GM20000 (cell line): ENCODE results near the gene SKOR1.

Experiments used
- DNase-seq: peaks from one replicate; pipeline ENCODE4 v3.0.0; 2012; ENCODE audit warnings: low spot score
- TF ChIP-seq, protein P1 (sequence below): IDR thresholded peaks from 2 replicates; pipeline ENCODE4 v1.5.1; 2012; ENCODE audit warnings: mild to moderate bottlenecking, control low read depth; ENCODE audit errors: extremely low read depth, missing control alignments

SKOR1 gene

DNA sequence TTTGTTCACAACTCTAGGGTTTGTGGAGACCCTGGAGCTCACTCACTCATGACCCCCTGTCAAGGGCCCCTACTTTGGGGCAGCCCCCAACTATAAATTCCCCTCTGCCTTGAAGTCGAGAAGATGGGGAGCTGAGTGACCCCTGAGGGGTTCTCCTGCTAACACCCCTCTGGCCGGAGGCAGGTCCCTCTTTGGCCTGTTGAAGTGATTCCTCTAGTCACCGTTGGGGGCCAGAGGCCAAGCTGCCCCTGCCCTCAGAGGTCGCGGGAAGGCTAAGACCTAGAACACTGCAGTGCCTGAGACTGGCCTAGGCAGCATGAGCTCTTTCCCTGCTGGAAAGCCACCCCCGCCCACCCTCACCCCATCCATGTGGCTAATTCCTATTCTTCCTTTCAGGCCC is 15.4 kb upstream of the SKOR1 start:
- TF ChIP-seq, protein P1, sequence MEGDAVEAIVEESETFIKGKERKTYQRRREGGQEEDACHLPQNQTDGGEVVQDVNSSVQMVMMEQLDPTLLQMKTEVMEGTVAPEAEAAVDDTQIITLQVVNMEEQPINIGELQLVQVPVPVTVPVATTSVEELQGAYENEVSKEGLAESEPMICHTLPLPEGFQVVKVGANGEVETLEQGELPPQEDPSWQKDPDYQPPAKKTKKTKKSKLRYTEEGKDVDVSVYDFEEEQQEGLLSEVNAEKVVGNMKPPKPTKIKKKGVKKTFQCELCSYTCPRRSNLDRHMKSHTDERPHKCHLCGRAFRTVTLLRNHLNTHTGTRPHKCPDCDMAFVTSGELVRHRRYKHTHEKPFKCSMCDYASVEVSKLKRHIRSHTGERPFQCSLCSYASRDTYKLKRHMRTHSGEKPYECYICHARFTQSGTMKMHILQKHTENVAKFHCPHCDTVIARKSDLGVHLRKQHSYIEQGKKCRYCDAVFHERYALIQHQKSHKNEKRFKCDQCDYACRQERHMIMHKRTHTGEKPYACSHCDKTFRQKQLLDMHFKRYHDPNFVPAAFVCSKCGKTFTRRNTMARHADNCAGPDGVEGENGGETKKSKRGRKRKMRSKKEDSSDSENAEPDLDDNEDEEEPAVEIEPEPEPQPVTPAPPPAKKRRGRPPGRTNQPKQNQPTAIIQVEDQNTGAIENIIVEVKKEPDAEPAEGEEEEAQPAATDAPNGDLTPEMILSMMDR: no peak
- no peak for DNase-seq

DNA sequence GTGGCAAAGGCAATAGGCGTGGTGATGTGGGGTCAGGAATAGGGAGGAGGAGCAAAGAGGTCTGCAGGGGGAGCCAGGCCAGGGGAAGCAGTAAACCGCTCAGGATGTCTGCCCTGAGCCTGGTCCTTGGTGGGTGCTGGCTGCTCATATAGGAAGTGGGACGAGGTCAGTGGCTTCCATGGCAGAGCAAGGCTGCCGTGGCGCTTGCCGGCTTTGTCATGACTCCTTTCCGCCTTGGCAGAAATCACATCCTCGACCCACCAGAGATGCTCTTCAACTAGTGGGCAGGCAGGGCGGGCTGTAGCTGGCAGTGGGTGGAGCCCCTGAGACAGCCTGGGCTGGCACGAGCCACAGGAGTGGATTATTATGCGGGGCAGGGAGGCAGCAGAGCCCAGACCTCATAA is 13.1 kb upstream of the SKOR1 start:
- TF ChIP-seq, protein P1: no peak
- DNase-seq: no peak

DNA sequence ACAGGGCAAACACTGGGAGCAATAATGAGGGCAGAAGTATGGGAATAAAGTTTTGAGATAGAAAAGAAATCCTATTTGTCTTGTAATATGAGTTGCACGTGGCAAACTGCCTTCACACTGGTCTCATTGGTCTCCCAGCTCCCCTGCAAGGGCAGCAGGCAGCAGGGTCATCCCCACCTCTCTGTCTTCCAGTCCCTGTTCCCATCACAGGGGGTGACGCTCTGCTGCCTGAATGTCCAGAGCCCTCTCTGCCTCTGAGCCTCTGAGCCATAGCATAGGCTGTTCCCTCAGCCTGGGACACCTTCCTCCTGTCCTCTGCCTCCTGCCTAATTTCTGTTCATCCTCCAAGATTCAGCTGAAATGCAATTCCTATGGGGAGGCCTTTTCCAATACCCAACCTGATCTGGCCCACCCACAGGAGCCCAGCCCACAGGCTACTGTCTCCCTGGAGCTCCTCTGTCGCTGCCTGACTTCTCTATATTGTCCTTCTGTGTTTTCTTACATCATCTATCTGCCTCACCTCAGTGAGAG is 12.1 kb upstream of the SKOR1 start:
- no peak for DNase-seq

DNA sequence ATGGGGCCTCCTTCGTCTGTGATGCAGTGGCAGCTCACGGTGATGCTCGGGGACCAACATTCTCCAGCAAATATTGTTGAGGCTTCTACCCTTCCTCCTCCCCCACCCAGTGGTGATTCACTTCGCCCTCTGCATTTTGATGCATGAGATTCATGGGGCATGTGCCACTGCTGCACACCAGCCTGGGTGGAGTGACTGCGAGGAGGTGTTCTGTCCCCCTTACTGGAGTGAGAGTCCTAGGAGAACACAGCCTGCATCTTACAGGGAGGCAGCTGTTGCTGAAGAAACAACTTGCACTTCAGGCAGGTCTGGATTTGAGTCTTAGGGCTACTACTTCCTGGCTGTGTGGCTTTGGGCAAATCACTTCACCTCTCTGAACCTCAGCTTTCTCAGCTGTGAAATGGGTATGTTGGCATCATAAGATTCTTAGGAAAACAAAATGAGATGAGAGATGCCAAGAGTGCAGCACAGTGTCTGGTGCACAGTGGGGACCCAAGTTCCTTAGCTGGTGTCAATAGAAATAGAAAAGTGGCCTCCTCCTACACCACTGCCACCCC is 10.2 kb upstream of the SKOR1 start:
- DNase-seq: no peak
- TF ChIP-seq, protein P1: no peak

More for the DNA sequence above, 12.1 kb upstream of the SKOR1 start:
- TF ChIP-seq, protein P1: no peak

DNA sequence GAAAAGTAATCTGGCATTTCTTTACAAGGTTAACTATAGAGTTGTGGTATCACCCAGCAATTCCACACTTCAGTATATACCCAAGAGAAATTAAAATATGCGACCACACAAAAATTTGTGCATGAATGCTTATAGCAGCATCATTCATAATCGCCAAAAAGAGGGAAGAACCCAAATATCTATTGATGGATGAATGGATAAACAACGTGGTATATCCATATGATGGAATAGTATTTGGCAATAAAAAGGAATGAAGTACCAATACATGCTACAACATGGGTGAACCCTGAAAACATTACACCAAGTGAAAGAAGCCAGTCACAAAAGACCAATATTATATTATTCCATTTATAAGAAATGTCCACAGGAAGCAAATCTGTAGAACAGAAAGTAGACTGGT is 8.6 kb upstream of the SKOR1 start:
- TF ChIP-seq, protein P1: no peak
- DNase-seq: no peak

DNA sequence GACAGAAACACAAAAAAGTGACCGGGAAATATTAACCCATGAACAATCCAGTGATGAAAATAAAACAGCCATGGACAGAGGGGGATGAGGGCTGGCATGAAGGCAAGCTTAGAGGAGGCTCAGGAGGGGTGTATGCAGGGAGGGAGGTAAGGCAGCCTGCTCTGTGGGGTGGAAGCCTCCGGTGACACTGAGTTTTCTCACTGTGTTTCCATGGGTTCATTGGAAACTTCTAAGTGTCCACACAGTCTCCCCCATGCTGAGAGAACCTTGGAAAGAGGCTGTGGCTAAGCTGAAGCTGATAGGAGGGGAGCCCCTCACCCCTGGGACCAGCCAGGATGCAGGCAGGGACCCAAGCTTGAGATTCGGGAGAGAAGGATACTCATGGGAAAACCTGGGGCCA is 6.8 kb upstream of the SKOR1 start:
- DNase-seq: no peak
- TF ChIP-seq, protein P1: no peak

DNA sequence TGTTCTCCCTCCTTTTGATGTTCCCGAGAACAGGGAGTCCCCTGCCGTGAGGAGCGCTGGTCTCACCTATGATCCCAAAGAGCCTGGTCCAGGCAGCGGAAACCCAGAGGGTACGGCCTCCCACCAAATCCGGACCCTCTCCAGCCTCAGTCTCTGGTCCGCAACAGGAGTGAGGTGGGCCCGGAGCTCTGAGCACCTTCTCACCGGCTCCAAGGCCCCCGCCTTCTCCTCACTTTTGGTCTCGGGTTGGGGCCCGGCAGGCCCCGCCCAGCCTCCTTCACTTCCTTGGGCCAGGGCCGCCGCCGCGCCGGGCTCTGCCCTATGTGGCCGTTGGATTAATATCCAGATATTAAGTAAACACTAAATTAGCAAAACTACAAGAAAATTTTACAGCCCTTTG is 5.7 kb upstream of the SKOR1 start:
- no peak for DNase-seq
- TF ChIP-seq, protein P1: no peak
